Measurements from ENCODE around the gene PCMTD2. TPM values are rescaled to one million over a fixed set of nuclear protein-coding genes. Genes with fewer than 3 reads are reported as not detected.
"Not testable (repeated sequence)": the region's sequence is repeated elsewhere in the genome, so short reads cannot be mapped to it uniquely, and the experiment has no call there.

The PCMTD2 gene
- total RNA-seq, 1 donor from 2014 or later, result 36.5 TPM

- Histone ChIP-seq H3K27me3 (ENCODE audit: control insufficient read depth in 3 of 3, insufficient read depth in 3 of 3, low read length in 3 of 3) (no peaks in the 10 kb centered on the region), H3K9me3 (ENCODE audit: control insufficient read depth in 3 of 3, low read length in 3 of 3) (no peaks in the 10 kb centered on the region), H3K9ac (ENCODE audit: low read depth in 1 of 3, low read length in 3 of 3) (no peak overlapping the region), H3K4me1 (ENCODE audit: control insufficient read depth in 3 of 3, insufficient read depth in 3 of 3, low read length in 3 of 3) (no peaks in the 10 kb centered on the region), H3K36me3 (ENCODE audit: control insufficient read depth in 3 of 3, insufficient read depth in 3 of 3, low read length in 3 of 3) (no peaks in the 10 kb centered on the region), H3K4me3 (ENCODE audit: low read length in 3 of 3) (no peak overlapping the region), H3K27ac (ENCODE audit: low read depth, low read length) (no peak overlapping the region)
Observed at GRCh38 chr20:64283646-64284045, 28.1 kb downstream of the PCMTD2 start.

DNA sequence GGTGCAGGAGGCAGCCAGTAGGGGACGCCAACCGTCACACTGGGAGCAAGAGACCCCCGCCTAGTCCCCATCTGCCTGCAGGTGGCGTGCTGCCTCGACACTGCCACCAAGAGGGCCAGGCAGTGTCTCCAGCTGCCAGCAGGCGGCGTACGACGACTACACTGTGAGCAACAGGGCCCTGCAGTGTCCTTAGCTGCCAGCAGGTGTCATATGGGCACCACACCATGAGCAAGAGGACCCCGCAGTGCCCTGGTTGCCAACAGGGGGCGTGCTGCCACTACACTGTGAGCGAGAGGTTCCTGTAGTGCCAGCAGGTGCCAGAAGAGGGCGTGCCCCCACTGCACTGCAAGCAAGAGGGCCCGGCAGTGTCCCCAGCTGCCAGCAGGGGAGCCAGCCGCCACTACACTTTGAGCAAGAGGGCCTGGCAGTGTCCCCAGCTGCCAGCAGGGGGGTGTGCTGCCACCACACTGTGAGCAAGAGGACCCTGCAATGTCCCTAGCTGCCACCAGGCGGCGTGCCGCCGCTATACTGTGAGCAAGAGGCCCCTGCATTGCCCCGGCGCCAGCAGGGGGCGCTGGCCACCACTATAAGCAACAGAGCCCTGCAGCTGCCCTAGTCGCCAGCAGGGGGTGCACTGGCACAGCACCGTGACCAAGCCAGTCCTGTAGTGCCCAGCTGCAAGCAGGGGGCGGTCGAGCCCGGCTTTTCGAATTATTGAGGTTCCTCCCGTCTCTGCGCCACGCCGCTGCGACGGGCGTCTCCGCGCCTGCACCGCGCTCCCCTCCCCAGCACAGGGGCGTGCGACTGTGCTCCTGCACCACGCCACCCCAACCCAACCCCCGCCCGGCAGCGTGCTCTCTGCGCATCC is 30.3 kb downstream of the PCMTD2 start:
- H3K36me3 ChIP-seq (ENCODE audit: control insufficient read depth in 3 of 3, insufficient read depth in 3 of 3, low read length in 3 of 3); H3K9ac ChIP-seq (ENCODE audit: low read depth in 1 of 3, low read length in 3 of 3); H3K27me3 ChIP-seq (ENCODE audit: control insufficient read depth in 3 of 3, insufficient read depth in 3 of 3, low read length in 3 of 3); H3K9me3 ChIP-seq (ENCODE audit: control insufficient read depth in 3 of 3, low read length in 3 of 3); H3K4me1 ChIP-seq (ENCODE audit: control insufficient read depth in 3 of 3, insufficient read depth in 3 of 3, low read length in 3 of 3); H3K27ac ChIP-seq (ENCODE audit: low read depth, low read length); H3K4me3 ChIP-seq (ENCODE audit: low read length in 3 of 3): not testable (repeated sequence)

DNA sequence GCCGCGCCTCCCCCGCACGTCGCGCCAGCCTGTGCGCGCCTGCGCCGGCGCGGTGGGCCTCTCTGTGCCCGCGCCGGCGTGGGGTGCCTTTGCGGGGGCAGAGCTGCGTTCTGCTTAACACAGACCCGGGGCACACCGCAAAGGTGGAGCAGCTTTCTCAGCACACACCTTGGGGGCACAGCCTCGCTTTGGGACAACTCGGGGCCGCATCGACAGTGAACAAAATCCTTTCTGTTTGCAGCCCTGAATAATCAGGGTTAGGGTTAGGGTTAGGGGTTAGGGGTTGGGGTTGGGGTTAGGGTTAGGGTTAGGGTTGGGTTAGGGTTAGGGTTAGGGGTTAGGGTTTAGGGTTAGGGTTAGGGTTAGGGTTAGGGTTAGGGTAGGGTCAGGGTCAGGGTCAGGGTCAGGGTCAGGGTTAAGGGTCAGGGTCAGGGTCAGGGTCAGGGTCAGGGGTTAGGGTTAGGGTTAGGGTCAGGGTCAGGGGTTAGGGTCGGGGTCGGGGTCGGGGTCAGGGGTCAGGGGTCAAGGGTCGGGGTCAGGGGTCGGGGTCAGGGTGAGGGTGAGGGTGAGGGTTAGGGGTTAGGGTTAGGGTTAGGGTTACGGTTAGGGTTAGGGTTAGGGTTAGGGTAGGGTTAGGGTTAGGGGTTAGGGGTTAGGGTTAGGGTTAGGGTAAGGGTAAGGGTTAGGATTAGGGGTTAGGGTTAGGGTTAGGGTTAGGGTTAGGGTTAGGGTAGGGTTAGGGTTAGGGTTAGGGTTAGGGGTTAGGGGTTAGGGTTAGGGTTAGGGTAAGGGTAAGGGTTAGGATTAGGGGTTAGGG is 31.1 kb downstream of the PCMTD2 start:
- H3K27ac ChIP-seq (ENCODE audit: low read depth, low read length); H3K9ac ChIP-seq (ENCODE audit: low read depth in 1 of 3, low read length in 3 of 3); H3K4me3 ChIP-seq (ENCODE audit: low read length in 3 of 3); H3K4me1 ChIP-seq (ENCODE audit: control insufficient read depth in 3 of 3, insufficient read depth in 3 of 3, low read length in 3 of 3); H3K27me3 ChIP-seq (ENCODE audit: control insufficient read depth in 3 of 3, insufficient read depth in 3 of 3, low read length in 3 of 3); H3K9me3 ChIP-seq (ENCODE audit: control insufficient read depth in 3 of 3, low read length in 3 of 3); H3K36me3 ChIP-seq (ENCODE audit: control insufficient read depth in 3 of 3, insufficient read depth in 3 of 3, low read length in 3 of 3): not testable (repeated sequence)

DNA sequence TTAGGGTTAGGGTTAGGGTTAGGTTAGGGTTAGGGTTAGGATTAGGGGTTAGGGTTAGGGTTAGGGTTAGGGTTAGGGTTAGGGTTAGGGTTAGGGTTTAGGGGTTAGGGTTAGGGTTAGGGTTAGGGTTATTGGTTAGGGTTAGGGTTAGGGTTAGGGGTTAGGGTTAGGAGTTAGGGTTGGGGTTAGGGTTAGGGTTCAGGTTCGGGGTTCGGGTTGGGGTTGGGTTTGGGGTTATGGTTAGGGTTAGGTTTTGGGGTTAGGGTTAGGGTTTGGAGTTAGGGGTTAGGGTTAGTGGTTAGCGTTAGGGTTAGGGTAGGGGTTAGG is 31.7 kb downstream of the PCMTD2 start:
- not testable (repeated sequence) for H3K27ac ChIP-seq (ENCODE audit: low read depth, low read length); H3K4me3 ChIP-seq (ENCODE audit: low read length in 3 of 3); H3K36me3 ChIP-seq (ENCODE audit: control insufficient read depth in 3 of 3, insufficient read depth in 3 of 3, low read length in 3 of 3); H3K27me3 ChIP-seq (ENCODE audit: control insufficient read depth in 3 of 3, insufficient read depth in 3 of 3, low read length in 3 of 3); H3K4me1 ChIP-seq (ENCODE audit: control insufficient read depth in 3 of 3, insufficient read depth in 3 of 3, low read length in 3 of 3); H3K9ac ChIP-seq (ENCODE audit: low read depth in 1 of 3, low read length in 3 of 3); H3K9me3 ChIP-seq (ENCODE audit: control insufficient read depth in 3 of 3, low read length in 3 of 3)

DNA sequence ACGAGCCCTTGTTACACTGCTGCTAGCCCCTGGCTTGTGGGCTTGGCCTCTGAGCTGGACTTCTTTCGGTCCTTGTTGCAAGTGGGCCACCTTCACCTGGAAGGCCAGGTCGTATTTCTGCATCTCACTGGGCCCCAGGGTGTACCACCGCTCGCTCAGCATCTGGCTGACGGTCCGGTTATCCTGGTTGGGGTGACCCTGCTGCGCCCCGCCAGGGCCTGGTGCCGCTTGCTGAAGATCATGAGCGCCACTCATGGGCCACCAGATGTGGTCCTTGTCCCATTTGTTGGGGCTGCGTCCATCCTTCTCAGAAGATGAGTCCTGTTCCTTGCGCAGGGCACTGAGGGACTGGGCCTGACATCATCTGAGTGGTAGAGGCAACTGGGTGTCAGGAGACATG is 36.6 kb downstream of the PCMTD2 start:
- H3K4me1 ChIP-seq (ENCODE audit: control insufficient read depth in 3 of 3, insufficient read depth in 3 of 3, low read length in 3 of 3); H3K9ac ChIP-seq (ENCODE audit: low read depth in 1 of 3, low read length in 3 of 3); H3K27me3 ChIP-seq (ENCODE audit: control insufficient read depth in 3 of 3, insufficient read depth in 3 of 3, low read length in 3 of 3); H3K36me3 ChIP-seq (ENCODE audit: control insufficient read depth in 3 of 3, insufficient read depth in 3 of 3, low read length in 3 of 3); H3K4me3 ChIP-seq (ENCODE audit: low read length in 3 of 3); H3K9me3 ChIP-seq (ENCODE audit: control insufficient read depth in 3 of 3, low read length in 3 of 3); H3K27ac ChIP-seq (ENCODE audit: low read depth, low read length): not testable (repeated sequence)

GRCh38 chr20:64303086-64303485 is 47.5 kb downstream of the PCMTD2 start:
- H3K4me1 ChIP-seq (ENCODE audit: control insufficient read depth in 3 of 3, insufficient read depth in 3 of 3, low read length in 3 of 3); H3K27me3 ChIP-seq (ENCODE audit: control insufficient read depth in 3 of 3, insufficient read depth in 3 of 3, low read length in 3 of 3); H3K9ac ChIP-seq (ENCODE audit: low read depth in 1 of 3, low read length in 3 of 3); H3K36me3 ChIP-seq (ENCODE audit: control insufficient read depth in 3 of 3, insufficient read depth in 3 of 3, low read length in 3 of 3); H3K27ac ChIP-seq (ENCODE audit: low read depth, low read length); H3K9me3 ChIP-seq (ENCODE audit: control insufficient read depth in 3 of 3, low read length in 3 of 3); H3K4me3 ChIP-seq (ENCODE audit: low read length in 3 of 3): not testable (repeated sequence)

GRCh38 chr20:64313761-64314160 is 58.2 kb downstream of the PCMTD2 start:
- H3K4me1 ChIP-seq (ENCODE audit: control insufficient read depth in 3 of 3, insufficient read depth in 3 of 3, low read length in 3 of 3); H3K27ac ChIP-seq (ENCODE audit: low read depth, low read length); H3K27me3 ChIP-seq (ENCODE audit: control insufficient read depth in 3 of 3, insufficient read depth in 3 of 3, low read length in 3 of 3); H3K4me3 ChIP-seq (ENCODE audit: low read length in 3 of 3); H3K9me3 ChIP-seq (ENCODE audit: control insufficient read depth in 3 of 3, low read length in 3 of 3); H3K36me3 ChIP-seq (ENCODE audit: control insufficient read depth in 3 of 3, insufficient read depth in 3 of 3, low read length in 3 of 3); H3K9ac ChIP-seq (ENCODE audit: low read depth in 1 of 3, low read length in 3 of 3): not testable (repeated sequence)

- H3K27ac ChIP-seq (ENCODE audit: low read depth, low read length); H3K4me1 ChIP-seq (ENCODE audit: control insufficient read depth in 3 of 3, insufficient read depth in 3 of 3, low read length in 3 of 3); H3K36me3 ChIP-seq (ENCODE audit: control insufficient read depth in 3 of 3, insufficient read depth in 3 of 3, low read length in 3 of 3); H3K9ac ChIP-seq (ENCODE audit: low read depth in 1 of 3, low read length in 3 of 3); H3K4me3 ChIP-seq (ENCODE audit: low read length in 3 of 3); H3K9me3 ChIP-seq (ENCODE audit: control insufficient read depth in 3 of 3, low read length in 3 of 3): not testable (repeated sequence)
- peaks cover 6 to 10% (median 6%) of the 10 kb centered on the region in 3 donors for H3K27me3 ChIP-seq (ENCODE audit: control insufficient read depth in 3 of 3, insufficient read depth in 3 of 3, low read length in 3 of 3)
Observed at GRCh38 chr20:64315381-64315780, 59.8 kb downstream of the PCMTD2 start.

GRCh38 chr20:64315884-64316283 is 60.3 kb downstream of the PCMTD2 start:
- H3K36me3 ChIP-seq (ENCODE audit: control insufficient read depth in 3 of 3, insufficient read depth in 3 of 3, low read length in 3 of 3), result not testable (repeated sequence)

DNA sequence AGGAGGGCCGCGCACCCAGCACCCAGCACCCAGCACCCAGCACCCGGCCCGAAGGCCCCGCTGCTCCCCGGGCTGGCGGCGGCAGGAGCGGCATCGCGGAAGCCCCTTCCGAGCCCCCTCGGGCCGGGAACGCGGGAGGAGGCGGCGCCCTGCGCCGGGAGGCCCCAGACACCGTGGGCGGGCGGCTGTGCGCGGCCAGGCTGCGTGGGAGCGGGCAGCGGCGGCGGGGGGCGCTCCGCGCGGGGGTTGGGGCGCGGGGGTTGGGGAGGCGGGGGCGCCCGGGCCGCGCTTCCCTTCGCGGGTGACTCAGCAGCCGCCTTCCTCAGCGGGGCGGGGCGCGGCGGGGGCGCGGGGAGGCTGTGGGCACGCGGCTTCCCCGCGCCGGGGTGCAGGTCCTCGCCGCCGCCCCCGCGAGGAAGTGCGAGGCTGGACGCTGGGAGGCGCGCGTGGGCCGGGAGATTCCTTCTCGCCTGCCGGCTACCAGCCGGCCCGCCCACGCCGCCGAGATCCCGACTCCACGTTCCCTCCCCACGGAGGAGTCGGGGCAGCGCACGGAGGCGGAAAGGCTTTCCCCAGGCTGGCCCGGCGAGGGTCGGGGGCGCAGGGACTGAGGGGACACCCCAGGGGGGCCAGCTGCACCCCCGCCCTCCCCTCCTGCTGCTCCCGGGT is 61.0 kb downstream of the PCMTD2 start:
- H3K4me3 ChIP-seq (ENCODE audit: low read length in 3 of 3); H3K9ac ChIP-seq (ENCODE audit: low read depth in 1 of 3, low read length in 3 of 3); H3K4me1 ChIP-seq (ENCODE audit: control insufficient read depth in 3 of 3, insufficient read depth in 3 of 3, low read length in 3 of 3); H3K36me3 ChIP-seq (ENCODE audit: control insufficient read depth in 3 of 3, insufficient read depth in 3 of 3, low read length in 3 of 3); H3K9me3 ChIP-seq (ENCODE audit: control insufficient read depth in 3 of 3, low read length in 3 of 3); H3K27ac ChIP-seq (ENCODE audit: low read depth, low read length): not testable (repeated sequence)
- H3K27me3 ChIP-seq (ENCODE audit: control insufficient read depth in 3 of 3, insufficient read depth in 3 of 3, low read length in 3 of 3), result peaks cover 6 to 10% (median 6%) of the 10 kb centered on the region in 3 donors

More at GRCh38 chr20:64315884-64316283, 60.3 kb downstream of the PCMTD2 start:
- H3K27ac ChIP-seq (ENCODE audit: low read depth, low read length); H3K4me1 ChIP-seq (ENCODE audit: control insufficient read depth in 3 of 3, insufficient read depth in 3 of 3, low read length in 3 of 3); H3K4me3 ChIP-seq (ENCODE audit: low read length in 3 of 3); H3K9me3 ChIP-seq (ENCODE audit: control insufficient read depth in 3 of 3, low read length in 3 of 3); H3K9ac ChIP-seq (ENCODE audit: low read depth in 1 of 3, low read length in 3 of 3): not testable (repeated sequence)
- H3K27me3 ChIP-seq (ENCODE audit: control insufficient read depth in 3 of 3, insufficient read depth in 3 of 3, low read length in 3 of 3), result peaks cover 6 to 10% (median 6%) of the 10 kb centered on the region in 3 donors

Data from skeletal muscle tissue (tissue), 4 donors.